ENCODE results near the gene TSLP.

Gene TSLP

GRCh38 chr5:111119221-111119620 is 47.7 kb downstream of the TSLP start:
- no peaks in the 10 kb centered on the region for H3K4me1 ChIP-seq (ENCODE audit: insufficient read depth, low read length)
- H3K9me3 ChIP-seq (ENCODE audit: insufficient read depth, low read length, severe bottlenecking): no peaks in the 10 kb centered on the region
- H3K4me2 ChIP-seq (ENCODE audit: insufficient read depth, low read length): no peak overlapping the region
- no peaks in the 10 kb centered on the region for H3K27me3 ChIP-seq (ENCODE audit: insufficient read depth, low read length, poor library complexity)
- H3K36me3 ChIP-seq (ENCODE audit: insufficient read depth, low read length): peaks cover 88% of the 10 kb centered on the region
- DNase-seq (no peak), ATAC-seq (ENCODE audit: insufficient read depth, low read depth) (no peak)
- H3K4me3 ChIP-seq (ENCODE audit: low read depth in 1 of 2, low read length in 2 of 2): no peak overlapping the region
- no peak overlapping the region for H2AFZ ChIP-seq (ENCODE audit: low read depth, low read length)
- no peaks in the 10 kb centered on the region for H3K79me2 ChIP-seq (ENCODE audit: insufficient read depth, low read length)
- no peak overlapping the region for H3K27ac ChIP-seq (ENCODE audit: low read length)
- no peak overlapping the region for H3K9ac ChIP-seq (ENCODE audit: low read depth, low read length)
- no peaks in the 10 kb centered on the region for H4K20me1 ChIP-seq (ENCODE audit: insufficient read depth, low read length)
- TF ChIP-seq, protein P1, sequence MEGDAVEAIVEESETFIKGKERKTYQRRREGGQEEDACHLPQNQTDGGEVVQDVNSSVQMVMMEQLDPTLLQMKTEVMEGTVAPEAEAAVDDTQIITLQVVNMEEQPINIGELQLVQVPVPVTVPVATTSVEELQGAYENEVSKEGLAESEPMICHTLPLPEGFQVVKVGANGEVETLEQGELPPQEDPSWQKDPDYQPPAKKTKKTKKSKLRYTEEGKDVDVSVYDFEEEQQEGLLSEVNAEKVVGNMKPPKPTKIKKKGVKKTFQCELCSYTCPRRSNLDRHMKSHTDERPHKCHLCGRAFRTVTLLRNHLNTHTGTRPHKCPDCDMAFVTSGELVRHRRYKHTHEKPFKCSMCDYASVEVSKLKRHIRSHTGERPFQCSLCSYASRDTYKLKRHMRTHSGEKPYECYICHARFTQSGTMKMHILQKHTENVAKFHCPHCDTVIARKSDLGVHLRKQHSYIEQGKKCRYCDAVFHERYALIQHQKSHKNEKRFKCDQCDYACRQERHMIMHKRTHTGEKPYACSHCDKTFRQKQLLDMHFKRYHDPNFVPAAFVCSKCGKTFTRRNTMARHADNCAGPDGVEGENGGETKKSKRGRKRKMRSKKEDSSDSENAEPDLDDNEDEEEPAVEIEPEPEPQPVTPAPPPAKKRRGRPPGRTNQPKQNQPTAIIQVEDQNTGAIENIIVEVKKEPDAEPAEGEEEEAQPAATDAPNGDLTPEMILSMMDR (IDR thresholded peaks at IDR 0.05; ENCODE audit: borderline replicate concordance, extremely low read depth, low read length, poor library complexity, severe bottlenecking): no peak
- TF ChIP-seq EZH2 (IDR thresholded peaks at IDR 0.05; ENCODE audit: borderline replicate concordance, low read depth, low read length, severe bottlenecking): no peak

GRCh38 chr5:111119856-111120255 is 48.3 kb downstream of the TSLP start:
- Histone ChIP-seq H2AFZ (ENCODE audit: low read depth, low read length) (no peak overlapping the region), H4K20me1 (ENCODE audit: insufficient read depth, low read length) (no peaks in the 10 kb centered on the region), H3K4me3 (ENCODE audit: low read depth in 1 of 2, low read length in 2 of 2) (no peak overlapping the region), H3K36me3 (ENCODE audit: insufficient read depth, low read length) (peaks cover 87% of the 10 kb centered on the region), H3K27me3 (ENCODE audit: insufficient read depth, low read length, poor library complexity) (no peaks in the 10 kb centered on the region), H3K27ac (ENCODE audit: low read length) (no peak overlapping the region), H3K9me3 (ENCODE audit: insufficient read depth, low read length, severe bottlenecking) (no peaks in the 10 kb centered on the region), H3K4me2 (ENCODE audit: insufficient read depth, low read length) (no peak overlapping the region), H3K9ac (ENCODE audit: low read depth, low read length) (no peak overlapping the region), H3K79me2 (ENCODE audit: insufficient read depth, low read length) (no peaks in the 10 kb centered on the region), H3K4me1 (ENCODE audit: insufficient read depth, low read length) (no peaks in the 10 kb centered on the region)
- TF ChIP-seq, protein P1 (IDR thresholded peaks at IDR 0.05; ENCODE audit: borderline replicate concordance, extremely low read depth, low read length, poor library complexity, severe bottlenecking): no peak
- TF ChIP-seq EZH2 (IDR thresholded peaks at IDR 0.05; ENCODE audit: borderline replicate concordance, low read depth, low read length, severe bottlenecking): no peak
- DNase-seq: no peak
- ATAC-seq (ENCODE audit: insufficient read depth, low read depth): no peak

- H3K79me2 ChIP-seq (ENCODE audit: insufficient read depth, low read length): no peaks in the 10 kb centered on the region
- no peaks in the 10 kb centered on the region for H3K4me1 ChIP-seq (ENCODE audit: insufficient read depth, low read length)
- H3K4me3 ChIP-seq (ENCODE audit: low read depth in 1 of 2, low read length in 2 of 2): no peak overlapping the region
- H3K36me3 ChIP-seq (ENCODE audit: insufficient read depth, low read length): peaks cover 91% of the 10 kb centered on the region
- ATAC-seq (ENCODE audit: insufficient read depth, low read depth) (no peak), DNase-seq (no peak)
- H3K9ac ChIP-seq (ENCODE audit: low read depth, low read length): no peak overlapping the region
- TF ChIP-seq, protein P1 (IDR thresholded peaks at IDR 0.05; ENCODE audit: borderline replicate concordance, extremely low read depth, low read length, poor library complexity, severe bottlenecking): no peak
- TF ChIP-seq EZH2 (IDR thresholded peaks at IDR 0.05; ENCODE audit: borderline replicate concordance, low read depth, low read length, severe bottlenecking): no peak
- no peak overlapping the region for H3K4me2 ChIP-seq (ENCODE audit: insufficient read depth, low read length)
- no peak overlapping the region for H2AFZ ChIP-seq (ENCODE audit: low read depth, low read length)
- H3K9me3 ChIP-seq (ENCODE audit: insufficient read depth, low read length, severe bottlenecking): no peaks in the 10 kb centered on the region
- no peaks in the 10 kb centered on the region for H4K20me1 ChIP-seq (ENCODE audit: insufficient read depth, low read length)
- H3K27ac ChIP-seq (ENCODE audit: low read length): no peak overlapping the region
- no peaks in the 10 kb centered on the region for H3K27me3 ChIP-seq (ENCODE audit: insufficient read depth, low read length, poor library complexity)
Measured at GRCh38 chr5:111120911-111121310, 49.4 kb downstream of the TSLP start.

DNA sequence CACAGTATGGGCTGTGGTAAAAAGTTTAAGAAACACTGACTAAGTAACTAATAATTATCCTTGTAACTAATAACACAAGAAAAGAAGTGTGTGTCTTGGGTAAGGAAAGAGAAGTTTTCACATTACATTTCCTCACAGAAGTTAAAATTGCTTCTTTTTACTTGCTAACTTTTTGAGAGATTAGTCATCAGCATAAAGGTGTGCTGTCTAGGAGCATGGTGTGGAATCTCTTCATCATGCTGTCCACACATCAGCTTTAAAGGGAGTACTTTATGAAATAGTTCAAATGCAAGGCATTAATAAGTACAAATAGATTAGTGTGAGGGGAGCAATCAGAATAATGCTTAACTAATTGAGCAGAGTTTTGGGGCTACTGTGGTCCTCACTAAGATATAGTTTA is 50.4 kb downstream of the TSLP start:
- Histone ChIP-seq H2AFZ (ENCODE audit: low read depth, low read length) (no peak overlapping the region), H4K20me1 (ENCODE audit: insufficient read depth, low read length) (no peaks in the 10 kb centered on the region), H3K4me2 (ENCODE audit: insufficient read depth, low read length) (no peak overlapping the region), H3K27ac (ENCODE audit: low read length) (no peak overlapping the region), H3K4me1 (ENCODE audit: insufficient read depth, low read length) (no peaks in the 10 kb centered on the region), H3K79me2 (ENCODE audit: insufficient read depth, low read length) (no peaks in the 10 kb centered on the region), H3K36me3 (ENCODE audit: insufficient read depth, low read length) (peaks cover 93% of the 10 kb centered on the region), H3K9ac (ENCODE audit: low read depth, low read length) (no peak overlapping the region), H3K27me3 (ENCODE audit: insufficient read depth, low read length, poor library complexity) (no peaks in the 10 kb centered on the region), H3K9me3 (ENCODE audit: insufficient read depth, low read length, severe bottlenecking) (no peaks in the 10 kb centered on the region), H3K4me3 (ENCODE audit: low read depth in 1 of 2, low read length in 2 of 2) (no peak overlapping the region)
- ATAC-seq (ENCODE audit: insufficient read depth, low read depth) (no peak), DNase-seq (no peak)
- TF ChIP-seq, protein P1 (IDR thresholded peaks at IDR 0.05; ENCODE audit: borderline replicate concordance, extremely low read depth, low read length, poor library complexity, severe bottlenecking): no peak
- no peak for TF ChIP-seq EZH2 (IDR thresholded peaks at IDR 0.05; ENCODE audit: borderline replicate concordance, low read depth, low read length, severe bottlenecking)
